Testis (tissue), 2 donors: ENCODE measurements around the gene AGR3.

Experiments used
- POLR2A ChIP-seq: fragments of 450-650 bp; IDR thresholded peaks from one replicate; pipeline ENCODE4 v1.6.1; 2017; ENCODE audit warnings: antibody characterized with exemption, mild to moderate bottlenecking, moderate library complexity
- TF ChIP-seq, protein P1 (sequence below), 3 experiments: fragments of 450-650 bp in 2 of 3; fragments of 200-600 bp in 1 of 3; sonication (generic) in 1 of 3; IDR thresholded peaks; one replicate each; pipeline ENCODE4 v1.5.1; 2016 to 2019; ENCODE audit warnings: antibody characterized with exemption in 3 of 3, mild to moderate bottlenecking in 2 of 3, moderate library complexity in 1 of 3

DNA sequence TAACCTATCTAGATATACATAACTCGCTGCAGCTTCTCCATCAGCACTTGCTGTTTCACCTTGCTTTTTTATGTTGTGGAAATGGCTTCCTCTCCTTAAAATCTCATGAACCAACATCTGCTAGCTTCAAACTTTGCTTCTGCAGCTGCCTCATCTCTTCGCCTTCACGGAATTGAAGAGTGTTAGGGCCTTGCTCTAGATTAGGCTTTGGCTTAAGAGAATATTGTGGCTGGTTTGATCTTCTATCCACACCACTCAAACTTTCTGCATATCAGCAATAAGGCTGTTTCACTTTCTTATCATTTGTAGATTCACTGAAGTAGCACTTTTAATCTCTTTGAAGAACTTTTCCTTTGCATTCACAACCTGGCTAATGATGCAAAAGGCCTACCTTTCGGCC lies 49.2 kb upstream of the AGR3 start:
- TF ChIP-seq, protein P1, sequence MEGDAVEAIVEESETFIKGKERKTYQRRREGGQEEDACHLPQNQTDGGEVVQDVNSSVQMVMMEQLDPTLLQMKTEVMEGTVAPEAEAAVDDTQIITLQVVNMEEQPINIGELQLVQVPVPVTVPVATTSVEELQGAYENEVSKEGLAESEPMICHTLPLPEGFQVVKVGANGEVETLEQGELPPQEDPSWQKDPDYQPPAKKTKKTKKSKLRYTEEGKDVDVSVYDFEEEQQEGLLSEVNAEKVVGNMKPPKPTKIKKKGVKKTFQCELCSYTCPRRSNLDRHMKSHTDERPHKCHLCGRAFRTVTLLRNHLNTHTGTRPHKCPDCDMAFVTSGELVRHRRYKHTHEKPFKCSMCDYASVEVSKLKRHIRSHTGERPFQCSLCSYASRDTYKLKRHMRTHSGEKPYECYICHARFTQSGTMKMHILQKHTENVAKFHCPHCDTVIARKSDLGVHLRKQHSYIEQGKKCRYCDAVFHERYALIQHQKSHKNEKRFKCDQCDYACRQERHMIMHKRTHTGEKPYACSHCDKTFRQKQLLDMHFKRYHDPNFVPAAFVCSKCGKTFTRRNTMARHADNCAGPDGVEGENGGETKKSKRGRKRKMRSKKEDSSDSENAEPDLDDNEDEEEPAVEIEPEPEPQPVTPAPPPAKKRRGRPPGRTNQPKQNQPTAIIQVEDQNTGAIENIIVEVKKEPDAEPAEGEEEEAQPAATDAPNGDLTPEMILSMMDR (IDR thresholded peaks at IDR 0.05): no peak
- no peak for TF ChIP-seq POLR2A
